Small intestine (tissue), 7 donors: ENCODE measurements around the gene TNFRSF25. TPM values are rescaled to one million over a fixed set of nuclear protein-coding genes. Genes with fewer than 3 reads are reported as not detected.

Experiments
- DNase-seq, 2 donors: peaks; one replicate each; pipeline versions ENCODE4 v3.0.0 to v3.0.0-alpha.2; 2013
- FAIRE-seq: peaks from 2 replicates; lab custom pipeline; 2012; peaks lifted over from hg19 to GRCh38; lab: Jason Lieb, UNC
- H3K27ac ChIP-seq, 3 donors: one replicate each; pipeline ENCODE4 v1.5.1; 2013; ENCODE audit warnings: low read length in 2 of 3, mild to moderate bottlenecking in 2 of 3, control low read depth in 1 of 3, inconsistent platforms in 1 of 3, low read depth in 1 of 3, moderate library complexity in 1 of 3
- H3K27me3 ChIP-seq, 3 donors: one replicate each; pipeline ENCODE4 v1.6.1; 2013; ENCODE audit warnings: low read length in 3 of 3, inconsistent platforms in 1 of 3; ENCODE audit not compliant: control insufficient read depth in 3 of 3, insufficient read depth in 3 of 3
- H3K36me3 ChIP-seq, 3 donors: one replicate each; pipeline ENCODE4 v1.6.1; 2013; ENCODE audit warnings: low read length in 3 of 3, inconsistent platforms in 1 of 3, low read depth in 1 of 3, mild to moderate bottlenecking in 1 of 3, moderate library complexity in 1 of 3; ENCODE audit not compliant: control insufficient read depth in 3 of 3, insufficient read depth in 2 of 3
- H3K4me1 ChIP-seq, 3 donors: one replicate each; pipeline ENCODE4 v1.6.1; 2013; ENCODE audit warnings: low read length in 2 of 3, inconsistent platforms in 1 of 3, low read depth in 1 of 3, mild to moderate bottlenecking in 1 of 3, moderate library complexity in 1 of 3; ENCODE audit not compliant: control insufficient read depth in 3 of 3, insufficient read depth in 2 of 3
- H3K4me3 ChIP-seq, 3 donors: one replicate each; pipeline ENCODE4 v1.5.1; 2013; ENCODE audit warnings: low read length in 3 of 3, control low read depth in 1 of 3, inconsistent platforms in 1 of 3, low read depth in 1 of 3, mild to moderate bottlenecking in 1 of 3, moderate library complexity in 1 of 3
- H3K9me3 ChIP-seq, 2 donors: one replicate each; pipeline ENCODE4 v1.6.1; 2013; ENCODE audit warnings: low read depth in 1 of 2, low read length in 1 of 2; ENCODE audit not compliant: control insufficient read depth in 2 of 2, insufficient read depth in 1 of 2
- WGBS, 3 donors: extraction: QIAGEN DNeasy Blood & Tissue Kit; methylation state at CpG; one replicate each; pipeline ENCODE4 v1.1.7; 2013; 5-methylcytosine and 5-hydroxymethylcytosine counted together
- polyA plus RNA-seq, 4 donors: library from polyadenylated mRNA; stranded (reverse) in 3 of 4; unstranded in 1 of 4; fragments of 200-250 nt in 3 of 4; fragments of 120-200 nt in 1 of 4; gene quantifications; one replicate each; pipeline versions ENCODE4 v1.2.1 to v1.2.3, GENCODE V29; 2013
- donor health status: healthy with polysubstance abuse.
- donor health status: control.
- donor health status: control.
- donor health status: Bipolar disorder and iron deficiency.
- donor health status: healthy.

The TNFRSF25 gene
- polyA plus RNA-seq, 4 donors: 23.0 to 52.7 (median 33.2) TPM

DNA sequence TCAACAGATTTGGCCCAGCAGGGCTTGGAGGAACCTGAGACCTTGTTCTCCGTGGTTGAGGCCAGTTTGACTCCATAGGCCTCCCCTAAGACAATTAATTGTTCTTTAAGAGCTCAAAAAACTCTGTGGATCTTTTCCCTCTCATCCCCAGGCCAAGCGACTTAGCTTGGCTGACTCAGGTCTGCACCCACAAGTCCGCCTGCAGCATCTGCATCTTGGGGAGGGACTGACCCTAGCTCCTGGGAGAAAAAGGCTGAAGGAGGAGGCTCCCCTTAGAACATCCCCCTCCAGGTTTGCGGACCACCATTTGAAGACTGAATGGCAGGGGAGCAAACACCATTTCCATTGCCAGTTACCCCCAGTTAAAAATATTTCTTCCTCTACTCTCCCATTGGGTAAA lies 44.7 kb downstream of the TNFRSF25 start:
- H3K36me3 ChIP-seq: no peaks in the 10 kb centered on the region
- FAIRE-seq (no peak), DNase-seq (no peak)
- peaks cover 7 to 89% (median 55%) of the 10 kb centered on the region in 3 donors for H3K27me3 ChIP-seq
- WGBS, 3 donors: 43 to 54% (median 46%) methylated on average over 4 of the region's 4 CpGs
- H3K4me1 ChIP-seq: peaks cover 4 to 28% (median 5%) of the 10 kb centered on the region in 3 donors
- H3K27ac ChIP-seq: no peak overlapping the region
- no peak overlapping the region for H3K4me3 ChIP-seq
- H3K9me3 ChIP-seq: no peaks in the 10 kb centered on the region

DNA sequence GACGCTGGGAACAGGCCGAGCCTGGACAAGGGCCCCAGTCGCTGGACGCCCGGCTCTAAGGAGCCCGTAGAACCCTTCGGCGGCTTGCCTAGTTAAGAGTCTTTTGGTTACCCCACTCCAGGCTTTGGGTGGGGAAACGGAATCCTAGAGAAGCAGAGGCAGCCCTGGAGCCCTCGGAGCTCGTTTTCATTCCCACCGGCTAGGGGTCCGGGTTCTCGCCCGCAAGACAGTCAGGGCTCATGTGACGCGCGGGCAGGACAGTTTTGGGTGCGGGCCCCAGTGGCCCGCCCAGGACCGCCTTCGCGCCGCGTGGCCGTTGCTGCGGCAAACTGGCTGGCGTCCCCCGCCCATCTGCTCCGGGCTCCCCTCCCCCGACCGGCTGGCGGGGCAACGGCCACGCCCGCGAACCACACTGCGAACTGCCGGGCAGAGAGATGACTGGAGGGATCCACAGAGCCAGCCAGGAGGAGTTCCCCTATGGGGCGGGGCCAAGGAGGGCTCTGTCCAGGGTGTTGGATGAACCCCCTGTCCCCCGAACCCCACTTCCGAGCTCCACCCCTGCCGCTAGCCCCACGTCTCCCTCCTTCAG lies 45.4 kb downstream of the TNFRSF25 start:
- H3K4me1 ChIP-seq: peaks cover 4 to 34% (median 5%) of the 10 kb centered on the region in 3 donors
- H3K36me3 ChIP-seq: no peaks in the 10 kb centered on the region
- H3K9me3 ChIP-seq: no peaks in the 10 kb centered on the region
- H3K27ac ChIP-seq: no peak overlapping the region
- FAIRE-seq: no peak
- 3 to 8% (median 6%) methylated on average over 42 to 44 of the region's 44 CpGs for WGBS, 3 donors
- peak overlapping the region in 1 of 3 donors; percentile 7 for H3K4me3 ChIP-seq
- peak; percentile 37 to 60 for DNase-seq
- H3K27me3 ChIP-seq: peaks cover 7 to 87% (median 55%) of the 10 kb centered on the region in 3 donors

- Histone ChIP-seq H3K4me3 (peak within 1 kb of the TSS; percentile 7 to 44 (median 22)), H3K27me3 (peaks cover 7 to 81% (median 53%) of the 10 kb centered on the region in 3 donors), H3K4me1 (peaks cover 4 to 40% (median 5%) of the 10 kb centered on the region in 3 donors), H3K36me3 (no peaks in the 10 kb centered on the region), H3K27ac (no peak within 1 kb of the TSS), H3K9me3 (no peaks in the 10 kb centered on the region)
- FAIRE-seq (no peak), DNase-seq (peak; percentile 64 to 73)
- 0 to 1% (median 1%) methylated on average over 42 to 62 of the region's 62 CpGs for WGBS, 3 donors
These were observed 46.0 kb downstream of the TNFRSF25 start, which contains the start of gene HES2 for GRCh38 chr1:6419804-6420453. TSS of gene HES2 (minus strand) at chr1:6419919. CDS start at chr1:6419820, 99 bp downstream.

DNA sequence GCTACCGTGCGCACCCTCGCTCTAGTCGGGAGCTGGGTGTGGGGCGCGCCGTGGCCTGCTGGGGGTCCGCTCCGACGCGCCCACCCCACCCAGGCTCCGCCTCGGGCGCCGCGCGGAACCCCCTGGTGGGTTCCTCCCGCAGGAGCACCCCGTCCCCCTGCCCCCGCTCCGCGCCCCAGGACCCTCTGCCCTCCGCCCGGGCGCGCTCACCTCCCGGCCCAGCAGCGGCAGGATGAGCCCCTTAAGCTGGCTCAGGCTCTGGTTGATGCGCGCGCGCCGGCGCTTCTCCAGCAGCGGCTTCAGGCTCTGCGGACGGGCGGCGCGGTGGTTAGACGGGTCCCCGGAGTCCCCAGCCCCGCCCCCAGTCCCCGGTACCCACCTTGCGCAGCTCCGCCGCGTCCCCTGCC lies 46.6 kb downstream of the TNFRSF25 start:
- DNase-seq: no peak

DNA sequence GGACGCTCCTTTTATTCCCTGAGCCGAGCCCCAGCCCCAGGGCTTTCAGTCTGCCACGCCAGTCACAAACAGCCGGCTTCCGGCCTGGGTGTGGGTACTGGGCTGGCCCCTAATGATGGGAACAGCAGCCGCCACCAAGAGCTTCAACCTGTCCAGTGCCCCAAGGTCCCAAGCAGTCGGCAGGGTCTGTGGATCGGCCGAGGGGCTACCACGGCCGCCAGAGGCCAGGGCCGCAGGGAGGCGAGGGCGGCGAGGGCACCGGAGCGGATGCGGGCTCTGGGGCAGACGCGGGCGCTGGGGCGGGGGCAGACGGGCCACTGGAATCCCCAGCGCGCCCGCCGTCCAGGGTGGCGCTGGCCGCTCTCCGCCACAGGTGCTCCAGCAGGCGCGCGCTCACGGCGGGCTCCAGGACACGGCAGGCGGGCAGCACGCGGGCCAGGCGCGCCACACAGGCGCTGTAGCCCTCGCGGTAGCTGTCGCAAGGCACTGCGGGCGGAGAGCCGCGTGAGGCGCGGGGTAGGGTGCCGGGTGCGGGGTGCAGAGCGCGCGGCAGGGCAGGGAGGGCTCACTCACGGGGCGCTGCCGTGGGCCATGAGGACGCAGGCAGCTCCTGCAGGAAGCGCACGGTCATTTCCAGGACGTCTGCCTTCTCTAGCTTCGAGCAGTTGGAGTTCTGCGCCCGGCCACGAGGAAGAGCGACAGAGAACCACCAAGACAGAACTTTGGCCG lies 47.1 kb downstream of the TNFRSF25 start:
- peak; percentile 56 to 59 for DNase-seq
- no peaks in the 10 kb centered on the region for H3K36me3 ChIP-seq
- no peak overlapping the region for H3K27ac ChIP-seq
- peaks cover 7 to 80% (median 49%) of the 10 kb centered on the region in 3 donors for H3K27me3 ChIP-seq
- no peaks in the 10 kb centered on the region for H3K9me3 ChIP-seq
- WGBS, 3 donors: 2 to 8% (median 8%) methylated on average over 49 to 69 of the region's 69 CpGs
- H3K4me3 ChIP-seq: peak overlapping the region in 2 of 3 donors; percentile 22 to 44
- no peak for FAIRE-seq
- peaks cover 2 to 44% (median 7%) of the 10 kb centered on the region in 3 donors for H3K4me1 ChIP-seq

More for the DNA sequence above, 46.6 kb downstream of the TNFRSF25 start:
- Histone ChIP-seq H3K27me3 (peaks cover 7 to 83% (median 55%) of the 10 kb centered on the region in 3 donors), H3K36me3 (no peaks in the 10 kb centered on the region), H3K27ac (no peak overlapping the region), H3K4me3 (peak overlapping the region in 2 of 3 donors; percentile 22 to 44), H3K4me1 (peaks cover 5 to 45% (median 7%) of the 10 kb centered on the region in 3 donors), H3K9me3 (no peaks in the 10 kb centered on the region)
- FAIRE-seq: no peak
- WGBS, 3 donors: 0 to 5% (median 3%) methylated on average over 8 to 48 of the region's 48 CpGs

- Histone ChIP-seq H3K36me3 (no peaks in the 10 kb centered on the region), H3K4me3 (peak overlapping the region in 1 of 3 donors; percentile 1), H3K27me3 (peaks cover 7 to 73% (median 44%) of the 10 kb centered on the region in 3 donors), H3K4me1 (peaks cover 2 to 40% (median 7%) of the 10 kb centered on the region in 3 donors), H3K9me3 (no peaks in the 10 kb centered on the region), H3K27ac (no peak overlapping the region)
- WGBS, 3 donors: 53 to 60% (median 60%) methylated on average over 8 of the region's 8 CpGs
- FAIRE-seq: no peak
- DNase-seq: peak in 1 of 2 donors; percentile 54
These were observed 47.9 kb downstream of the TNFRSF25 start for GRCh38 chr1:6417961-6418667.

DNA sequence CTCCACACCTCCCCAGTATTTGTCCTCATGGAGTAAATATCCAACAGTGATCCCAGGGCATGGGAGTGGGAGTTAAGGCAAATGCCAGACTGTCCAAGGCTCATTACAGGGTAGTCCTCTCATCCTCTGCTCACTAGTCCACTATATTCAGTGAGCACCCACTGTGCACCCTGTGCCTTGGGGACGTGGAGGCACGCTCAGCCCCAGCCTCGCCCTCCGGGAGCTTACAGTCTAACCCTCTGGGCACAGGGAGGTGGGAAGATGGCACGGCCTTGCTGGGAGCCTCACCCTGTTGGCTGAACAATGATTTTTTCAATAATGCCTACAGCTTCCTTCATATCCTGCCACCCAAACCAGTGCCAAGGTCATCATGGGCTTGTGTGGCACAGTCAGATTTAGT lies 49.1 kb downstream of the TNFRSF25 start:
- Histone ChIP-seq H3K4me3 (no peak overlapping the region), H3K4me1 (peaks cover 2 to 40% (median 7%) of the 10 kb centered on the region in 3 donors), H3K27me3 (peaks cover 7 to 62% (median 40%) of the 10 kb centered on the region in 3 donors), H3K27ac (no peak overlapping the region), H3K9me3 (no peaks in the 10 kb centered on the region), H3K36me3 (no peaks in the 10 kb centered on the region)
- 82 to 93% (median 90%) methylated on average over 5 of the region's 5 CpGs for WGBS, 3 donors
- FAIRE-seq (no peak), DNase-seq (no peak)
